GM12878 (cell line): Measurements from ENCODE around the gene MGLL.

Experiments used
- HCFC1 ChIP-seq: fragments of 150-350 bp; IDR thresholded peaks from 2 replicates; pipeline ENCODE4 v1.6.1; 2014; ENCODE audit warnings: low read length
- HDAC2 ChIP-seq: fragments of 200-600 bp; sonication (generic); IDR thresholded peaks from 2 replicates; pipeline ENCODE4 v1.6.1; 2017
- POLR2A ChIP-seq: IDR thresholded peaks from 2 replicates; pipeline ENCODE4 v1.6.1; 2011; ENCODE audit warnings: low read depth, mild to moderate bottlenecking, low read length
- RBBP5 ChIP-seq: fragments of 200-600 bp; sonication (generic); conservative IDR thresholded peaks from 2 replicates; pipeline ENCODE4 v1.6.1; 2016
- ZNF207 ChIP-seq: fragments of 450-650 bp; IDR thresholded peaks from 2 replicates; pipeline ENCODE4 v1.6.1; 2014; ENCODE audit warnings: antibody characterized with exemption, mild to moderate bottlenecking, borderline replicate concordance
- TF ChIP-seq, protein P1 (sequence below), 3 experiments: IDR thresholded peaks in 2 of 3; conservative IDR thresholded peaks in 1 of 3; 2 replicates each; pipeline ENCODE4 v1.5.1; 2011; ENCODE audit warnings: low read depth in 3 of 3, low read length in 3 of 3, mild to moderate bottlenecking in 3 of 3, control low read depth in 2 of 3, moderate library complexity in 2 of 3, inconsistent platforms in 1 of 3, mixed read lengths in 1 of 3; ENCODE audit not compliant: control insufficient read depth in 2 of 3, insufficient read depth in 1 of 3; ENCODE audit errors: extremely low read depth in 1 of 3

DNA sequence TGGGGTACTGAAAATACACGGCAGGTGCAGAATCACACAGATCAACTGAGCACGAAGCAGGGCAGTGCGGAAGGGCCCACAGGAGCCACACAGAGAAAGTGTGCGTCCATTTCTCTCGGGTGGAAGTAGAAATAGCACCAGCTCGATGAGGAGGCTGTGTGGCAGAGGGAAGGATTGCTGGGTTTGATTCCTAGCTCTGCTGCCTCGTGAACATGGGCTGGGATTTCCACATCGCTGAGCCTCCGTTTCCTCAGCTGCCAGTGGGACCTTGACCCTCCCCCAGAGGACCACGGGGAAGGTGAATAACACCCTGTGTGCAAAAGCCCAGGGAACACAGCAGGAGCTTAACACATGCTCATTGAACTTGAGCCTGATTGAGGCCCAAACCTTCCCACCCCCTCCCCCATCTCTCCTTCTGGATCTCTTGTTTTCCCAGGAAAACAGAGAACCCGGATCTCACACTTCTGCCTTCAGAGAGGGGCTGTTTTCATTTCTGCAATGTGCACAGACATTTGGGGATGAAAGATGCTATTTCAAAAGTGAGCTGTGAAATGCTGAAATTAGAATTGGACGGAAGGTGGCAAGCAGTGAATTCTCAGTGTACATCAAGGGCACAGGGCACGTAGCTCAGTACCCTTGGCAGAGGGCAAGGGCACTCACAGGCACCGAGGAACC is 111.2 kb downstream of the MGLL start:
- TF ChIP-seq POLR2A (no peak), HDAC2 (no peak), ZNF207 (no peak), RBBP5 (no peak), HCFC1 (no peak)
- TF ChIP-seq, protein P1, sequence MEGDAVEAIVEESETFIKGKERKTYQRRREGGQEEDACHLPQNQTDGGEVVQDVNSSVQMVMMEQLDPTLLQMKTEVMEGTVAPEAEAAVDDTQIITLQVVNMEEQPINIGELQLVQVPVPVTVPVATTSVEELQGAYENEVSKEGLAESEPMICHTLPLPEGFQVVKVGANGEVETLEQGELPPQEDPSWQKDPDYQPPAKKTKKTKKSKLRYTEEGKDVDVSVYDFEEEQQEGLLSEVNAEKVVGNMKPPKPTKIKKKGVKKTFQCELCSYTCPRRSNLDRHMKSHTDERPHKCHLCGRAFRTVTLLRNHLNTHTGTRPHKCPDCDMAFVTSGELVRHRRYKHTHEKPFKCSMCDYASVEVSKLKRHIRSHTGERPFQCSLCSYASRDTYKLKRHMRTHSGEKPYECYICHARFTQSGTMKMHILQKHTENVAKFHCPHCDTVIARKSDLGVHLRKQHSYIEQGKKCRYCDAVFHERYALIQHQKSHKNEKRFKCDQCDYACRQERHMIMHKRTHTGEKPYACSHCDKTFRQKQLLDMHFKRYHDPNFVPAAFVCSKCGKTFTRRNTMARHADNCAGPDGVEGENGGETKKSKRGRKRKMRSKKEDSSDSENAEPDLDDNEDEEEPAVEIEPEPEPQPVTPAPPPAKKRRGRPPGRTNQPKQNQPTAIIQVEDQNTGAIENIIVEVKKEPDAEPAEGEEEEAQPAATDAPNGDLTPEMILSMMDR (IDR thresholded peaks at IDR 0.05 in 2 of 3, conservative IDR thresholded peaks at IDR 0.05 in 1 of 3; ENCODE audit: control insufficient read depth in 2 of 3, extremely low read depth in 1 of 3, insufficient read depth in 1 of 3, low read depth in 3 of 3, low read length in 3 of 3), result no peak
